ENCODE measurements around the gene CPA5. TPM values are rescaled to one million over a fixed set of nuclear protein-coding genes. Genes with fewer than 3 reads are reported as not detected.

Gene CPA5
- total RNA-seq, 2 experiments from 2014 or later = not detected

- no peaks in the 10 kb centered on the region for H3K9me3 ChIP-seq (ENCODE audit: low read length)
- H3K9me2 ChIP-seq (ENCODE audit: insufficient read depth, low read length) = no peaks in the 10 kb centered on the region
- TF ChIP-seq EZH2phosphoT487 (IDR thresholded peaks at IDR 0.05; ENCODE audit: borderline replicate concordance, low read depth, low read length) = no peak
- TF ChIP-seq, protein P1, sequence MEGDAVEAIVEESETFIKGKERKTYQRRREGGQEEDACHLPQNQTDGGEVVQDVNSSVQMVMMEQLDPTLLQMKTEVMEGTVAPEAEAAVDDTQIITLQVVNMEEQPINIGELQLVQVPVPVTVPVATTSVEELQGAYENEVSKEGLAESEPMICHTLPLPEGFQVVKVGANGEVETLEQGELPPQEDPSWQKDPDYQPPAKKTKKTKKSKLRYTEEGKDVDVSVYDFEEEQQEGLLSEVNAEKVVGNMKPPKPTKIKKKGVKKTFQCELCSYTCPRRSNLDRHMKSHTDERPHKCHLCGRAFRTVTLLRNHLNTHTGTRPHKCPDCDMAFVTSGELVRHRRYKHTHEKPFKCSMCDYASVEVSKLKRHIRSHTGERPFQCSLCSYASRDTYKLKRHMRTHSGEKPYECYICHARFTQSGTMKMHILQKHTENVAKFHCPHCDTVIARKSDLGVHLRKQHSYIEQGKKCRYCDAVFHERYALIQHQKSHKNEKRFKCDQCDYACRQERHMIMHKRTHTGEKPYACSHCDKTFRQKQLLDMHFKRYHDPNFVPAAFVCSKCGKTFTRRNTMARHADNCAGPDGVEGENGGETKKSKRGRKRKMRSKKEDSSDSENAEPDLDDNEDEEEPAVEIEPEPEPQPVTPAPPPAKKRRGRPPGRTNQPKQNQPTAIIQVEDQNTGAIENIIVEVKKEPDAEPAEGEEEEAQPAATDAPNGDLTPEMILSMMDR (conservative IDR thresholded peaks at IDR 0.05; ENCODE audit: low read length) = no peak
- H4K20me1 ChIP-seq (ENCODE audit: insufficient read depth, low read length) = no peaks in the 10 kb centered on the region
- intact Hi-C loops (cut with micrococcal nuclease; ENCODE audit: unreplicated experiment) = no loop called here
- no peaks in the 10 kb centered on the region for H3K36me3 ChIP-seq (ENCODE audit: insufficient read depth, low read length)
- no TSS peak for BruUV-seq (replicated peaks)
- DNase-seq (ENCODE audit: low spot score) = no peak
- no peak overlapping the region for H3K27ac ChIP-seq (ENCODE audit: low read depth, low read length, poor library complexity, severe bottlenecking)
- ChIA-PET POLR2A (interaction anchor here (0.8 to 1.3 kb wide), 2 partner anchors 12 to 128 kb away, joined by 3 to 4 read pairs; no protein-coding TSS in a partner anchor), CTCF (ENCODE audit: unreplicated experiment) (no interaction called here)
- no peaks in the 10 kb centered on the region for H3K79me2 ChIP-seq (ENCODE audit: insufficient read depth, low read depth, low read length)
- no peak overlapping the region for H3K4me2 ChIP-seq (ENCODE audit: low read length)
- no peaks in the 10 kb centered on the region for H3K4me1 ChIP-seq (ENCODE audit: insufficient read depth, low read length, poor library complexity, severe bottlenecking)
- no peak overlapping the region for H2AFZ ChIP-seq (ENCODE audit: low read length)
- H3K4me3 ChIP-seq (ENCODE audit: low read depth, low read length, poor library complexity, severe bottlenecking) = no peak overlapping the region
These were observed 520 bp downstream of the CPA5 start for GRCh38 chr7:130345136-130345535.

GRCh38 chr7:130345725-130346124 lies 1.1 kb downstream of the CPA5 start:
- H3K36me3 ChIP-seq (ENCODE audit: insufficient read depth, low read length) = no peaks in the 10 kb centered on the region
- TF ChIP-seq, protein P1 (conservative IDR thresholded peaks at IDR 0.05; ENCODE audit: low read length) = no peak
- no peak for TF ChIP-seq EZH2phosphoT487 (IDR thresholded peaks at IDR 0.05; ENCODE audit: borderline replicate concordance, low read depth, low read length)
- no peaks in the 10 kb centered on the region for H3K9me3 ChIP-seq (ENCODE audit: low read length)
- H3K9me2 ChIP-seq (ENCODE audit: insufficient read depth, low read length) = no peaks in the 10 kb centered on the region
- no peaks in the 10 kb centered on the region for H3K4me1 ChIP-seq (ENCODE audit: insufficient read depth, low read length, poor library complexity, severe bottlenecking)
- ChIA-PET CTCF (ENCODE audit: unreplicated experiment) (no interaction called here), POLR2A (interaction anchor here (1.3 kb wide), 1 partner anchor 127 kb away, joined by 4 read pairs; no protein-coding TSS in a partner anchor)
- H3K79me2 ChIP-seq (ENCODE audit: insufficient read depth, low read depth, low read length) = no peaks in the 10 kb centered on the region
- no peak overlapping the region for H3K4me2 ChIP-seq (ENCODE audit: low read length)
- H3K27ac ChIP-seq (ENCODE audit: low read depth, low read length, poor library complexity, severe bottlenecking) = no peak overlapping the region
- intact Hi-C loops (cut with micrococcal nuclease; ENCODE audit: unreplicated experiment) = no loop called here
- H3K4me3 ChIP-seq (ENCODE audit: low read depth, low read length, poor library complexity, severe bottlenecking) = no peak overlapping the region
- no TSS peak for BruUV-seq (replicated peaks)
- no peak overlapping the region for H2AFZ ChIP-seq (ENCODE audit: low read length)
- H4K20me1 ChIP-seq (ENCODE audit: insufficient read depth, low read length) = no peaks in the 10 kb centered on the region
- no peak for DNase-seq (ENCODE audit: low spot score)

DNA sequence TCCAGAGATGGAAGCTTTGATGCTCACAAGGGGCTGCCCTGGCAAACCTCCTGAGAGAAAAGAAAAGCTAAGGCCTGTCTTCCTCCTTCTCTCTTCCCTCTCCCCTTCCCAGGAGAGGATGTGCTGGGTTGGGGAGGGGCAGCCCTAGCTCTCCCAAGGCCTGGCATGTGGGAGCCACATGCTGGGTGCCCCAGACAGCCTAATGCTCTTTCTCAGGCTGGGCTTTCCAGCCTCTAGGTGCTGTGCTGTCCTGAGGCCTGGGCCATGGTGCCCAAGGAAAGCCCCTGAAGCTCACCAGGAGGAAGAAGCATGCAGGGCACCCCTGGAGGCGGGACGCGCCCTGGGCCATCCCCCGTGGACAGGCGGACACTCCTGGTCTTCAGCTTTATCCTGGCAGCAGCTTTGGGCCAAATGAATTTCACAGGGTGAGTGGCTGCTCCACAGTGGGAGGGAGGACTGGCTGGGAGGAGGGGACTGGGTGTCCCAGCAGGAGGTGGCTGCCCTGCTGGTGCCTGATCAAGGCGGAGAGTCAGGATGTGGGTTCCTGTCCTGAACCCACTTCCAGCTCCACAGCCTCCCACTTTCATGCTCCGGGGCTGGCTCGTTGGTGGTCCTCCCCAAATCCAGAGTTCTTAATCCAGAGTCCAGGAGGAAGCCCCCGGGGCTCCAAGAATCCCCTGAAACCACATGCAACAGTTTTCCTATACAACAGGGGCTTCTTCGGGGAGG lies 1.7 kb downstream of the CPA5 start:
- no peaks in the 10 kb centered on the region for H4K20me1 ChIP-seq (ENCODE audit: insufficient read depth, low read length)
- CTCF ChIA-PET (ENCODE audit: unreplicated experiment) = no interaction called here
- H3K9me2 ChIP-seq (ENCODE audit: insufficient read depth, low read length) = no peaks in the 10 kb centered on the region
- H3K4me3 ChIP-seq (ENCODE audit: low read depth, low read length, poor library complexity, severe bottlenecking) = no peak overlapping the region
- BruUV-seq (replicated peaks) = no TSS peak
- no peaks in the 10 kb centered on the region for H3K36me3 ChIP-seq (ENCODE audit: insufficient read depth, low read length)
- H3K79me2 ChIP-seq (ENCODE audit: insufficient read depth, low read depth, low read length) = no peaks in the 10 kb centered on the region
- no peak overlapping the region for H3K27ac ChIP-seq (ENCODE audit: low read depth, low read length, poor library complexity, severe bottlenecking)
- H3K9me3 ChIP-seq (ENCODE audit: low read length) = no peaks in the 10 kb centered on the region
- POLR2A ChIA-PET = no interaction called here
- no peak overlapping the region for H3K4me2 ChIP-seq (ENCODE audit: low read length)
- H2AFZ ChIP-seq (ENCODE audit: low read length) = no peak overlapping the region
- intact Hi-C loops (cut with micrococcal nuclease; ENCODE audit: unreplicated experiment) = no loop called here
- no peak for TF ChIP-seq EZH2phosphoT487 (IDR thresholded peaks at IDR 0.05; ENCODE audit: borderline replicate concordance, low read depth, low read length)
- TF ChIP-seq, protein P1 (conservative IDR thresholded peaks at IDR 0.05; ENCODE audit: low read length) = no peak
- H3K4me1 ChIP-seq (ENCODE audit: insufficient read depth, low read length, poor library complexity, severe bottlenecking) = no peaks in the 10 kb centered on the region
- DNase-seq (ENCODE audit: low spot score) = no peak

Data from OCI-LY7 (cell line).